ENCODE data around the gene SREBF1. TPM values are rescaled to one million over a fixed set of nuclear protein-coding genes. Genes with fewer than 3 reads are reported as not detected.

Gene SREBF1
- total RNA-seq, 2 experiments from 2014 or later: 69.3 to 73.6 TPM

DNA sequence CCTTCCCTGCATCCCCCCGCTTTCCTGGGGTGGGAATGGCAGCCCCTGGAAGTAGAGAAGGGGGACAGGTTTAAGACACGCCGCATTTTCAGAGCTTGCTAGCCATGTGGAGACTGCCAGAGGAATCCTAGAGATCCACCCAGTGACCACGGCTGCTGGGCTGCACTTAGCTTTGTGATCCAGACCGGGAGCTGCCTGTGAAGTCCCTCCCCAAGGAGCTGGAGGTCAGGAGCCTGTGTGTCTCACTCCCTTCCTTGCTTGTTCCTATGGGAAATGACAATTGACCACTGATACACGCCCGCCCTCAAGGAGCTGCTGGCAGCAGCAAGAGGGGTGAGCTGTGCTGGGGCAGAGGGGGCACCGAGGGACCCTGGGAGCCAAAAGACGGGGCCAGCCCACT is 73.7 kb downstream of the SREBF1 start:
- ChIA-PET POLR2A (interaction anchor here (0.6 to 0.7 kb wide), 2 partner anchors 14 to 38 kb away, joined by 3 to 6 read pairs; no protein-coding TSS in a partner anchor), CTCF (interaction anchor here (1.2 kb wide), 1 partner anchor 97 kb away, joined by 3 read pairs; no protein-coding TSS in a partner anchor)

DNA sequence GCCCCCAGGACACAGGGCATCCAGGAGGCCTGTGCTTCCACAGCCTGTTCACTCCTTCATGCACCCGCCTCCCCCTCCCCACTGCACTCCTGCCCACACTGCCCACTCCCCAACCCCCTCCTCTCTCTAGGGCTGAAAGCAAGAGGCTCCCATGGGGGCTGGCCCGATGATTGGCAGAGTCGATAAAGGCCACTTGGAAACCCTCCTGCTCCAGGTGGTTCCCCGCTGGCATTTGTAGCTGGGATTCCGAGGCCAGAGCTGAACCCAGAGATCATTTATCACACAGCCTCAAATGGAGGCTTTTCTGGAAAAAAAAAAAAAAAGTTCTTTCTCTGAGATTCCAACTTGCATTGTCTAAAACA is 74.1 kb downstream of the SREBF1 start:
- ChIA-PET CTCF (interaction anchor here (1.2 kb wide), 1 partner anchor 98 kb away, joined by 3 read pairs; no protein-coding TSS in a partner anchor), POLR2A (interaction anchor here (0.6 to 0.7 kb wide), 2 partner anchors 13 to 38 kb away, joined by 3 to 6 read pairs; no protein-coding TSS in a partner anchor)

Other genes starting within 250 kb of the SREBF1 start
- gene PEMT, start 245.3 kb downstream of the SREBF1 start, total RNA-seq: 10 to 100 TPM; 30.3 to 43.6 TPM
- gene RAI1, start 155.5 kb downstream of the SREBF1 start, total RNA-seq: 10 to 100 TPM; 21.3 to 21.6 TPM
- 1 to 10 TPM; 7.9 to 9.8 TPM for gene TOM1L2, start 135.4 kb upstream of the SREBF1 start, total RNA-seq
- under 1 TPM; 0.48 to 0.55 TPM for gene DRC3, start 135.9 kb upstream of the SREBF1 start, total RNA-seq
- 10 to 100 TPM; 28.2 to 37.3 TPM for gene ATPAF2, start 202.2 kb upstream of the SREBF1 start, total RNA-seq
- gene GID4, start 202.4 kb upstream of the SREBF1 start, total RNA-seq: 10 to 100 TPM; 11.0 to 11.4 TPM

All from activated CD8-positive, alpha-beta memory T cell treated with anti-CD3 and anti-CD28 coated beads for 36 hours (primary cell).